Suprapubic skin (tissue), 4 donors: ENCODE data around the gene S100P. TPM values are rescaled to one million over a fixed set of nuclear protein-coding genes. Genes with fewer than 3 reads are reported as not detected.
A peak's percentile ranks its signal among the peaks of the same experiment; 100 is the strongest.
"Not testable (repeated sequence)": the region's sequence is repeated elsewhere in the genome, so short reads cannot be mapped to it uniquely, and the experiment has no call there.

Experiments
- DNase-seq, 2 donors: peaks; one replicate each; pipeline ENCODE4 v3.0.0-alpha.2; 2019; ENCODE audit warnings: low spot score in 2 of 2
- H3K27ac ChIP-seq: fragments of 200-600 bp; sonication (generic); one replicate; pipeline ENCODE4 v1.5.1; 2019
- H3K27me3 ChIP-seq: fragments of 200-600 bp; sonication (generic); one replicate; pipeline ENCODE4 v1.5.1; 2019
- H3K36me3 ChIP-seq: fragments of 200-600 bp; sonication (generic); one replicate; pipeline ENCODE4 v1.5.1; 2019
- H3K4me1 ChIP-seq: fragments of 200-600 bp; sonication (generic); one replicate; pipeline ENCODE4 v1.5.1; 2019
- H3K4me3 ChIP-seq: fragments of 200-600 bp; sonication (generic); one replicate; pipeline ENCODE4 v1.5.1; 2019; ENCODE audit warnings: mild to moderate bottlenecking
- H3K9me3 ChIP-seq: fragments of 200-600 bp; sonication (generic); one replicate; pipeline ENCODE4 v1.5.1; 2019
- CTCF ChIP-seq, 2 donors: fragments of 200-600 bp in 1 of 2; fragments of 450-650 bp in 1 of 2; sonication (generic) in 1 of 2; IDR thresholded peaks; one replicate each; pipeline ENCODE4 v1.5.1; 2016 to 2019; ENCODE audit warnings: antibody characterized with exemption in 2 of 2, mild to moderate bottlenecking in 1 of 2, moderate library complexity in 1 of 2
- EP300 ChIP-seq: sonication (generic); formaldehyde crosslinking; IDR thresholded peaks from one replicate; pipeline ENCODE4 v1.6.1; 2017; ENCODE audit warnings: antibody characterized with exemption
- POLR2A ChIP-seq, 2 donors: fragments of 450-650 bp; IDR thresholded peaks; one replicate each; pipeline ENCODE4 v1.6.1; 2017; ENCODE audit warnings: antibody characterized with exemption in 2 of 2, mild to moderate bottlenecking in 2 of 2, moderate library complexity in 2 of 2
- POLR2AphosphoS5 ChIP-seq, 3 donors: sonication (generic); formaldehyde crosslinking; IDR thresholded peaks; one replicate each; pipeline ENCODE4 v1.6.1; 2017; ENCODE audit warnings: antibody characterized with exemption in 3 of 3
- WGBS: methylation state at CpG from one replicate; pipeline ENCODE4 v1.1.5; 2018; 5-methylcytosine and 5-hydroxymethylcytosine counted together
- total RNA-seq, 4 donors: library from RNA; depleted of rRNA; stranded (reverse); fragments of >200 nt; gene quantifications; one replicate each; pipeline ENCODE4 v1.1.0, GENCODE V29; 2016

S100P gene
- total RNA-seq, 4 donors from 2014 or later, result 4.7 to 27.7 (median 9.3) TPM

GRCh38 chr4:6671648-6672047, 22.0 kb upstream of the S100P start:
- no peaks in the 10 kb centered on the region for H3K27me3 ChIP-seq
- H3K4me1 ChIP-seq, result peaks cover 34% of the 10 kb centered on the region
- H3K27ac ChIP-seq, result no peak overlapping the region
- H3K9me3 ChIP-seq, result no peaks in the 10 kb centered on the region
- no peak for DNase-seq
- H3K4me3 ChIP-seq, result no peak overlapping the region
- 50% methylated on average over 1 of the region's 1 CpG for WGBS
- TF ChIP-seq EP300 (no peak), POLR2AphosphoS5 (IDR thresholded peaks at IDR 0.05) (no peak), POLR2A (IDR thresholded peaks at IDR 0.05) (no peak), CTCF (IDR thresholded peaks at IDR 0.05) (no peak)
- H3K36me3 ChIP-seq, result no peaks in the 10 kb centered on the region

GRCh38 chr4:6672131-6672530, 21.5 kb upstream of the S100P start:
- TF ChIP-seq EP300 (no peak), CTCF (IDR thresholded peaks at IDR 0.05) (no peak), POLR2A (IDR thresholded peaks at IDR 0.05) (no peak), POLR2AphosphoS5 (IDR thresholded peaks at IDR 0.05) (no peak)
- peak in 1 of 2 donors; percentile 51 for DNase-seq
- WGBS, result 91% methylated on average over 18 of the region's 19 CpGs
- no peak overlapping the region for H3K27ac ChIP-seq
- H3K36me3 ChIP-seq, result no peaks in the 10 kb centered on the region
- H3K9me3 ChIP-seq, result no peaks in the 10 kb centered on the region
- peaks cover 38% of the 10 kb centered on the region for H3K4me1 ChIP-seq
- no peaks in the 10 kb centered on the region for H3K27me3 ChIP-seq
- H3K4me3 ChIP-seq, result no peak overlapping the region

DNA sequence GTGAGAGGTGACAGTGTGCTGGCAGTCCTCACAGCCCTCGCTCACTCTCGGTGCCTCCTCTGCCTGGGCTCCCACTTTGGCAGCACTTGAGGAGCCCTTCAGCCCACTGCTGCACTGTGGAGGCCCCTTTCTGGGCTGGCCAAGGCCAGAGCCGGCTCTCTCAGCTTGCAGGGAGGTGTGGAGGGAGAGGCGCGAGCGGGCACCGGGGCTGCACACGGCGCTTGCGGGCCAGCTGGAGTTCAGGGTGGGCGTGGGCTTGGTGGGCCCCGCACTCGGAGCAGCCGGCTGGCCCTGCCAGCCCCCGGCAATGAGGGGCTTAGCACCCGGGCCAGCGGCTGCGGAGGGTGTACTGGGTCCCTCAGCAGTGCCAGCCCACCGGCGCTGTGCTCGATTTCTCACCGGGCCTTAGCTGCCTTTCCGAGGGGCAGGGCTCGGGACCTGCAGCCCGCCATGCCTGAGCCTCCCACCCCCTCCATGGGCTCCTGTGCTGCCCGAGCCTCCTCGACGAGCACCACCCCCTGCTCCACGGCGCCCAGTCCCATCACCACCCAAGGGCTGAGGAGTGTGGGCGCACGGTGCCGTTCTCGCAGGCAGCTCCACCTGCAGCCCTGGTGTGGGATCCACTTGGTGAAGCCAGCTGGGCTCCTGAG, 21.0 kb upstream of the S100P start:
- DNase-seq, result peak; percentile 59 to 62
- H3K27me3 ChIP-seq, H3K27ac ChIP-seq, H3K9me3 ChIP-seq, H3K36me3 ChIP-seq: not testable (repeated sequence)
- 98% methylated on average over 10 of the region's 34 CpGs for WGBS
- Histone ChIP-seq H3K4me1 (peaks cover 41% of the 10 kb centered on the region), H3K4me3 (peak overlapping the region; percentile 85)

GRCh38 chr4:6673191-6673659, 20.5 kb upstream of the S100P start:
- H3K4me1 ChIP-seq, result peaks cover 41% of the 10 kb centered on the region
- peak overlapping the region; percentile 85 for H3K4me3 ChIP-seq
- peak overlapping the region; percentile 90 for H3K27ac ChIP-seq
- WGBS, result 37% methylated on average over 13 of the region's 14 CpGs
- DNase-seq, H3K36me3 ChIP-seq, H3K9me3 ChIP-seq, H3K27me3 ChIP-seq: not testable (repeated sequence)

DNA sequence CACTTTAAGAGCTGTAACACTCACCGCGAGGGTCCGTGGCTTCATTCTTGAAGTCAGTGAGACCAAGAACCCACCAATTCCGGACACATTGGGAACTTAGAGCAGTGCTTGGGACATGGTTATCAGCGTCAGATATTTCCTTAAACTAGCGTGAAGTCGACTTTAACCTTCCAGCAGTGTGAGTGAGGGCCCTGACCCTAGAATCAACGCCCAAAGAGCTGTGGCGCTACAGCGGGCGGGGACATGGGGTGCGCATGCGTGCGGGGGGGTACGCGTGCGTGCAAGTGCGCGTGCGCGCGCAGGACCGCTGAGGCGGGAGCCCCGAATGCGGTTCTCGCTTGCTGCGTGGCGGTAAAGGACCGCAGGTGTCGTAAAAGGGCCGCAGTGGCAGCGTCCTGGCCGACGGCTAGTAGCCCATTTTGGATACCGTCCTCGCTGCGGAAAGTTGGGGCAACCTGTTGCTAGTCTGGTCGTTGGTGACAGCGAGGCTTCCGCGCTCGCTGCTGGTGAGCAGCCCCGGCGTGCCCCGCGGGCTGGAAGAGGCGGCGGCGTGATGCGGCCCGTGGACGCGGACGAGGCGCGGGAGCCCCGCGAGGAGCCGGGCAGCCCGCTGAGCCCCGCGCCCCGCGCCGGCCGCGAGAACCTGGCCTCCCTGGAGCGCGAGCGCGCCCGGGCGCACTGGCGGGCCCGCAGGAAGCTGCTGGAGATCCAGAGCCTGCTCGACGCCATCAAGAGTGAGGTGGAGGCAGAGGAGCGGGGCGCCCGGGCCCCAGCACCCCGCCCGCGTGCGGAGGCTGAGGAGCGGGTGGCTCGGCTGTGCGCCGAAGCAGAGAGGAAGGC, 19.8 kb upstream of the S100P start:
- 4% methylated on average over 15 of the region's 89 CpGs for WGBS
- Histone ChIP-seq H3K4me3 (peak overlapping the region; percentile 85), H3K36me3 (no peaks in the 10 kb centered on the region), H3K27me3 (no peaks in the 10 kb centered on the region), H3K4me1 (peaks cover 41% of the 10 kb centered on the region), H3K27ac (peak overlapping the region; percentile 90), H3K9me3 (no peaks in the 10 kb centered on the region)
- DNase-seq, result peak; percentile 96 to 97
- TF ChIP-seq EP300 (no peak), POLR2AphosphoS5 (IDR thresholded peaks at IDR 0.05) (peak in 2 of 3 donors; percentile 73 to 79), POLR2A (IDR thresholded peaks at IDR 0.05) (peak; percentile 4 to 53)

GRCh38 chr4:6674500-6675149, 19.1 kb upstream of the S100P start:
- Histone ChIP-seq H3K27ac (peak overlapping the region; percentile 90), H3K9me3 (no peaks in the 10 kb centered on the region), H3K36me3 (no peaks in the 10 kb centered on the region), H3K4me3 (peak overlapping the region; percentile 85), H3K4me1 (peaks cover 41% of the 10 kb centered on the region), H3K27me3 (no peaks in the 10 kb centered on the region)
- DNase-seq, result peak in 1 of 2 donors; percentile 43
- no peak for TF ChIP-seq EP300
- peak; percentile 6 to 30 for TF ChIP-seq CTCF (IDR thresholded peaks at IDR 0.05)
- 11% methylated on average over 16 of the region's 40 CpGs for WGBS
